Renal cortex interstitium (tissue), 3 donors: ENCODE results near the gene C22orf42. TPM values are rescaled to one million over a fixed set of nuclear protein-coding genes. Genes with fewer than 3 reads are reported as not detected.

Experiments
- polyA plus RNA-seq, 3 donors: library from polyadenylated mRNA; unstranded; fragments of 120-200 nt; gene quantifications; one replicate each; pipeline ENCODE4 v1.2.1, GENCODE V29; 2013; ENCODE audit not compliant: insufficient read length in 3 of 3

C22orf42 gene
- polyA plus RNA-seq, 3 donors = not detected

Other genes starting within 250 kb of the C22orf42 start
- gene YWHAH, start 214.8 kb downstream of the C22orf42 start, polyA plus RNA-seq = 100 to 1,000 TPM in 2 of 3 donors, 10 to 100 TPM in 1; 92.6 to 140 (median 136) TPM
- gene SLC5A1, start 116.0 kb downstream of the C22orf42 start, polyA plus RNA-seq = under 1 TPM; 0.42 to 0.82 (median 0.53) TPM
- under 1 TPM; 0.20 to 0.75 (median 0.35) TPM for gene RFPL2, start 45.8 kb upstream of the C22orf42 start, polyA plus RNA-seq
- 1 to 10 TPM in 2 of 3 donors, under 1 TPM in 1; 0.62 to 1.9 (median 1.6) TPM for gene SLC5A4, start 96.0 kb upstream of the C22orf42 start, polyA plus RNA-seq
- gene RFPL3, start 198.6 kb upstream of the C22orf42 start, polyA plus RNA-seq = under 1 TPM in 1 of 3 donors, not detected in 2; 0.18 TPM